Fibroblast of peridontal ligament (primary cell): ENCODE measurements around the gene ARMCX2.
"Not testable (repeated sequence)": the region's sequence is repeated elsewhere in the genome, so short reads cannot be mapped to it uniquely, and the experiment has no call there.

Experiments
- DNase-seq: peaks from one replicate; pipeline ENCODE4 v3.0.0-alpha.2; 2010; ENCODE audit errors: extremely low read depth

The ARMCX2 gene

DNA sequence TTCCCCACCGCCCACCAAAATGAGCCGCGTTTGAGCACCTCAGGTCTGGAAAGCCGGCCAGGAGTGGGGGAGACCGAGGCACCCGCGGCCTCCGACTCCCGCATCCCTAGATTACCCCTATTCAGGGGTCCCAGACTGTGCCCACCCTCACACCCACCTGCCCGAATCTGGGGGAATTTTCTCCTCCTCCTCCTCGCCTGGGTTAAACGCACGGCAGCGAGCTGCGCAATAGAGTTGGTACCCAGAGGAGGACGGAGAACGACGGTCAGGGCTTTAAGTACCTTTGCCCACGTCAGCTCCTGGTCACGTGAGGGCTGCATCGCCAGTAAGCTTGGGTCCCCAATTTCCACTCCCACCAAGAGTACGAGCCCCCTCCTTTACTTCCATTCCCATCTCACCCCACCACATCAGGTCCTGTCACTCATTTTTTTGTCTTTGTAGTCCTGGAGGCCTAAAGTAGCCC, at the start of gene ARMCX2:
TSS of gene ARMCX2 (minus strand) at position 250 of the 463 bp plus-strand sequence. CDS start 2,262 bp downstream, outside the sequence.
- peak; percentile 83 for DNase-seq

DNA sequence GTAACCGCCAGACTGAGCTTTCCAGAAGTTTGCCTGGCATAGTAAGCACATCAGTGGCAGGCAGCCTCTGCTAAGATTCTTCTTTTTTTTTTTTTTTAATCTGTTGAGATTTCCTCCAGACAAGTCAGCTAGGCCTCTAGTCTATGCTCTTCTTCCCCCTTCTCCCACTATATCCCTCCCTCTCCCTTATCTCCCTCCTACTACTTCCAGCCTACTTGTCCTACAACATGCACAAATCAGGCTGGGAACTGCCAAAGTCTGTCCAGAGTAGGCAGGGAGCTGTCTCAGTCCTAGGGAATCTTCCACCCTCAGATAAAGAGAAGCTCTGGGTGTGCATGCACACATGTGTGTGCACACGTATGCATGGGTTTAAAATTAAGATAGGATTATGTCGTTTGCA, 49.7 kb upstream of the ARMCX2 start:
- DNase-seq, result no peak

DNA sequence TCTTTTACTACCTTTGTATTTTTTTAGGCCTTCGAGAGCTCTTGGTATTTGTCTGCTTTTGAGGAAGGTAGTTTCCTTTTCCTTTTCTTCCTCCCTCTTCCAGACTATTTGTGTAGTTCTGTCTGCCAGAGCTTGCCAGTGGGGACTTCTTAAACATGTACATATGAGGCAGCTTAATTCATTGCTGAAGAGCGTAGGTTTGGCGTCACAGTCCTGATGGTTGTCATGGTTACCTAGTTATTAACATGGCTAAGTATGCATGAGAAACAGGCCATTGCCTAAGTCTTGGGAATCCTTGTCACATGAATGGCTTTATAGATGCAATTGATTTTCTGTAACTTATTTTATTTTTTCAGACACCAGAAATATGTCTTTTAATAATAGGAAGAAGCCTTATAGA, 48.5 kb upstream of the ARMCX2 start:
- peak; percentile 1 for DNase-seq

DNA sequence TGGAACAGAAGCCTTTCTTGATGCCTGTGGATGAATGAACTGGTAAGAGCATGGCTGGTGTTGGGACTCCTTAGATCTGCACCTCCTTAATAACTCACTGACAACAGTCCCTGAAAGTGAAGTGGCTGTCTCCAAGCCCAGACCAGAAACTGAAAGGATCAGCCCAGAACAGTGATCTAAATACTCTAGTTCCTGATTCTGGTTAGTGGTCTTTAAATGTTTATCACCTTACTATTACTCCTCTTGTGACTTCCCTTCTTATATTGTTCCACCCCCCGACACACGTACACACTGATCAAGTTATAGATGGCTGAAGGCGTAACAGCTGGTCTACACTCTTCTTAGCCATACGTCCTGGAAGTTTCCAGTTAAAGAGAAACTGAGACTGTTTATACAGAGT, 33.8 kb upstream of the ARMCX2 start:
- DNase-seq, result no peak

DNA sequence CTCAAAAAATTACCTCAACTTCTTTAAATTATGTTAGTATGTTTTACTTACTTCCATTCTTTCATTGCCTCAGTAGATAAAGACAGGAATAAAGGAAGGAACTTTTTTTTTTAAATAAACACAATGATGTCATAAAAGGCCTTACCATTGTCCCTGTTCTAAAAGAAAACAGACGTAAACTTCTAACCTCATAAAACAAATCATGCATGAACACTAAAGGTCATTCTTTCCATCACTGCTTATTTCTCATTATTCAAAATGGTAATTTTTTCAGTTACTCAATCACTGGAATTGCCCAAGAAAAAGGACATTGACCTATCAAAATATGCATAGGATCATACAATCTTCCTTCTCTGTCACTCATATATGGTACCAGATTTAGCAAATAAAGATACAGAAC, 32.2 kb upstream of the ARMCX2 start:
- DNase-seq, result peak; percentile 17

DNA sequence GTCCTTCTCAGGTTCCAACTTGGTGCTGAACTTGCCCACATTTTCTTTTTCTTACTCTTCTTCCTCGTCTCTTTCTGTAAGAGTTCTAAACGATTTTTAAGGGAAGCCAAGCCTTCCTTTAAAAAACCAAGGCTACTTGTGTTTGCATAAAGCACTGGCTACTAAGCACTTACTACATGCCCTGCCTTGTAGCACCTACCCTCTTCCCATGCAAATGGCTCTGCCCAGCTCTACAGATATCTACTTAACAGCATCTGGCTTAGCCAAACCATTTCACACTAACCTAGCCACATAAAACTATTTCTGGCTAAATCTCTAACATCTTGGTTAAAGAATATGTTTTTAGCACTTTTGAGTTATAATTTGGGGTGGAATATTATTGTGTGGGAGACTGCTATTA, 26.9 kb upstream of the ARMCX2 start:
- DNase-seq, result peak; percentile 4

DNA sequence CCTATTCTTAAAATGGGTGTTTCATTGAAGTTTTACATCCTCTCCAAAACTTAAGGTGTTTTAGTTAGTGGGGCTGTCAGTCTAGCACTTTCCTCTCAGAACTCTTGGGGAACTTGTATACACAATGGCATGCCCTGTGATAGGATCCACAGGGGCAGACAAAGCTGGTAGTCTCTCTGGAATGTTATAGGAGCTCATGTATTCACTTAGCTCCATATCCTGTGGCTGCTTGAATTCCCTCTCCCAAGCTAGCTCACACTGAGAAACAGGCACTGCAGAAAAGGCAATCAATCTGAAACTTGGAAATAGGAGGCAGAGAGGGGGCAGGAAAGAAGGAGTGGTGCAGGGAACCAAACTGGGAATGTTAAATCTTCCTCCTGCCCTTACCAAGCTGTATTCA, 26.3 kb upstream of the ARMCX2 start:
- DNase-seq, result no peak

DNA sequence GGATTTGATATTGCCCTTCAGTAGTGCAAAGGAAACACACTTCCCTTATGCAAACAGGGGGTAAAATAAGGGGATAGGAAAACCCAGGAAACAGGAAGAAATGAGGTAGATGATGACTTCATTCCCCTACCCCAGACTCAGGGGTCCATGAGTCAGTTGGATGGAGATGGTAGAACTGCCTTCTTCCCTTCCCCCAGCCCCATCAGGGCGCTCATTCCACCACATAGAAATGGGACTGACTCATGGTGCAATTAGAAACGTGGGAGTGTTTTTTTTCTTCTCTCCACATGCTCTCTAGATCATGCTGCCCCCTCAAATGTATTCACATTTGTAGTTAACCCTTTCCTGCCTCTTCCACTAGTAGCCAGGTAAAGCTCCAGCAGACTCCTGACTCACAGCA, 23.1 kb upstream of the ARMCX2 start:
- DNase-seq, result peak; percentile 52

DNA sequence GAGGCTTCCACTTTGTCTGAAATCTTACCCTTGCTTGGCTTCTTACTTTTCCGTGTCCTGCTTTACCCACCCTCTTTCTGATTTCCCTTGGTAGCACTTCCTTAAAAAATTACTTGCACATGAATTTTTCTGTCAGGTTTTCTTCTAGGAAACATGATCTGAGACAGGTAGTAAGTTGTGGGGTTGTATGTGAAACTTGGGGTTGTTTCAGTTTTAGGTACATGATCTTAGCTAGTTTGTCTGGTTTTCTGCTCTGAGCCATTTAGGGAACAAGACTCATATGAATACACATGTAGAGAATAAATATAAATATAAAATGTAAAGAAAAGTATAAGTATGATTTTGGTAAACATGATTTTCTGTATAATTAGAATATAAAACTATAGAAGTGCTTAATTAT, 17.4 kb upstream of the ARMCX2 start:
- DNase-seq, result no peak

DNA sequence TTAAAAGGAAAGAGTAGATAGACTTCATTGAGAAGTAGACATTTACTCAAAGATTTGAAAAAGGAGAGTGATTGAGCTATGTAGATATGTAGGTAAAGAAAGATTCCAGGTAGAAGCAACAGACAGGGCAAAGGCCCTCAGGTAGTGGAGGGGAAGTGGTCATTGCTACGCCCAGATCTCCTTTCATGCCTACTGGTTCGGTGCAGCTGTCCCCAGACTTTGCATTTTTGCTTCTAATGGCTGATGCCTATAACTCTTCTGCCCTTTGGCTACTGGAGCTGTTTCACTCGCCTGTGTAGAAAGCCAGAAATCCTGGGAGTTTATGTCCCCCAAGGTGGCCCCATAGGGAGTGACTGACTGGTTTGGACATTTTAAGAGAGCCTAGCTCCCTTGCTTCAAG, 16.9 kb upstream of the ARMCX2 start:
- DNase-seq, result no peak

DNA sequence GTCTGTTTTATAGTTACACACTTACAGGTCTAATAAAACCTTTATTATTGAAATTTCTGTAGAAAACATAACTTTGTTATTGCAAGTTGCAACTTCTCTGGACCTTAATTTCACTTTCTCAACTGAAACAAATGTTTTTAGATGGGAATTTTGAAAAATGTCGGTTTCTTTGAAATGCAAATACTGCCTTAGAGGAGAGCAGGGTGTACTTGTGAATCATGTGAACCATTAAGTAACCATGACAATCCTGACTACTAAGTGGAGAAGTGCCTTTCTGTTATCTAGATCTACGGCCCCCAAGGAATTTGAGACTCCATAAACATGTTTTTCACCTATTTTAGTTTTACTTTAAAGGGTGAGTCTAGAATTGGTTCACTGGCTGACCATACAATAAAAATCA, 8.5 kb upstream of the ARMCX2 start:
- no peak for DNase-seq

DNA sequence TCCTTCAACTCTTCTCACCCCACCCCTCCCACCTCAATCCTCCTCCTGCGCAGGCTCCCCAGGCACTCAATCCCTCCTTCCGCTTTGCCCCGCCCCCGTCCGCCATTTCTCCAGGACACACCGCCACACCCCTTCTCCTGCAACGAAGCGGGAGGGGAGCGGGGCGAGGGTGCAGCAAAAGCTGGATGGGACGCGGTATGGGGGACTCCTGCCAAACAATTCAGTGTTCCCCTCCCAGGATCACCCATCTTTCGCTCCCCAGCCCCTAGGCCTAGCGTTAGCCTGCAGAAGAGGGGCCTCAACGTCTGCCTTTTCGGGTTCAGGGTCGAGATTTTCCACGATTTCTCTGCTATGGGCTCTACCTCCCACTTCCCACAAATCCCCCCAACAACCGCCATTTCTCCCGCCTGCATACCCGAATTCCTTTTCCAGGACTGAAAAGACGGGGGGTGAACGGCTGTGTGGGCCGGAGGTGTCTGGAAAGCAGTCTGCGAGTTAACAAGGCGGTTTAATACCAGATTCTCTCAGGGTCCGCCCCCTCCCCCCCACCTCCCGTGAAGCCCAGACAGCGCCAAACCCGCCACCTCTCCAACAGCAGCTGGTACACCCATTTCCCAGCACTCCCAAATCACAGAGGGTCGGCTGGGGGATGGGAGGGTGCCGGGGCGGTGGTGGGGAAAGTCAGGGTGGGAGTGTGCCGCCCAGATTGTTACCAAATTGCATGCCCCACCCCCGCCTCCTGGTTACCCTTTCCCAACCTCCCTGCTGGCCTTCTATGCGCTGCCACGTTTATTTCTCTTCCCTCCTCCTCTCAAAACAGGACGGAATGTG, 774 bp downstream of the ARMCX2 start:
- peak; percentile 25 for DNase-seq

DNA sequence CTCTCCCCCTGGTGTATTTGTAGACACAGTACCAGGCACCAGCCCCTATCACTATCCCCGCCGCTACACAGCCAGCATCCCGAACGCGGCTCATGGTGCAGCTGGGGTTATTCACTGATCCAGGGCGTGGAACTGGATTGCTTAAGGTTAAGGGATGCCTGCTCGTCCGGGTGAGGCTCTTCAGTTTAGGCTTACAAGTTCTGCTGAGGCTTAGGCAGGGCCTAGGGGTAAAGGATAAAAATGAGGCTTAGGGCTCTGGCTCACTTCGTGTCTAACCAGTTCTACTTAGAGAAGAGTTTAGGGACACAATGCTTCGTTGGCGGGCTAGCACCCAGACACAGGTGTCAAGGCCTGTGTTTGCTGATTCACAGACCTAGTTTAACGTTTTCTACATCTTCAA, 2.2 kb downstream of the ARMCX2 start:
- DNase-seq, result no peak

DNA sequence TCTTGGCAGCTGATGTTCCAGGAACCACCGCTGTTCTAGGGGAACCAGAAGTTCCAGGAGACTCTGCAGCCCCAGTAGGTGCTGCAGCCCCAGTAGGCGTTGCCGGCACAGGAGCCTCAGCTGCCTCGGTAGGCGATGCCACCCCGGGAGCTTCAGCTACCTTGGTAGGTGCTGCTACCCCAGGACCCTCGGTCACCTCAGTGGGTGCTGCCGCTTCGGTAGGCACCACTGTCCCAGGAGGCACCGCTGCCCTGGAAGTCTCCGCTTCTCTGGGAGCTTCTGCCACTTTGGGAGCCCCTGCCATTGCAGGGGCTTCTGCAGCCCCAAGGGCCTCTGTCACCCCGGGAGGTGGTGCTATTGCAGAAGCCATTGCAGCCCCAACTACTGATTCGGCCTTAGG, 2.8 kb downstream of the ARMCX2 start:
- no peak for DNase-seq

DNA sequence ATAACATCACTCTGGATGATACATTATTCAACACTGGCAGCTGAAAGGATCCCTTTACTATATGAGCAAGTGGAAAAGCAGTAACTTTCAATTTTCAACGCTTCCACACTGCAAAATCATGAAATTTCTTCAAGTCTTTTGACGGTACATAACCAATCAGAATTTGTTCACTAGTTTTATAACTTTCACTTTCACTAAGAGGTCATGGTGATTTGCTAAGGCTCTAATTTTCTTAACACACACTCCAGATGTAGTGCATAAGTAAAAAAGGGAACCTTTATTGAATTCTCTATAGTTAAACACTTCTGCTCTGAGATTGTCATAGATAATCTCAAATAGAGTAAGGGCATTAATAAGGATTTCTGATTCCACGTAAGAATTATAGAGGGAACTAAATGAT, 4.1 kb downstream of the ARMCX2 start:
- DNase-seq, result peak; percentile 3

DNA sequence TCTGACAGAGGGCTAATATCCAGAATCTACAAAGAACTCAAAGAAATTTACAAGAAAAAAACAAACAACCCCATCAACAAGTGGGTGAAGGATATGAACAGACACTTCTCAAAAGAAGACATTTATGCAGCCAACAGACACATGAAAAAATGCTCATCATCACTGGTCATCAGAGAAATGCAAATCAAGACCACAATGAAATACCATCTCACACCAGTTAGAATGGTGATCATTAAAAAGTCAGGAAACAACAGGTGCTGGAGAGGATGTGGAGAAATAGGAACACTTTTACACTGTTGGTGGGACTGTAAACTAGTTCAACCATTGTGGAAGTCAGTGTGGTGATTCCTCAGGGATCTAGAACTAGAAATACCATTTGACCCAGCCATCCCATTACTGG, 11.9 kb downstream of the ARMCX2 start:
- DNase-seq, result not testable (repeated sequence)

DNA sequence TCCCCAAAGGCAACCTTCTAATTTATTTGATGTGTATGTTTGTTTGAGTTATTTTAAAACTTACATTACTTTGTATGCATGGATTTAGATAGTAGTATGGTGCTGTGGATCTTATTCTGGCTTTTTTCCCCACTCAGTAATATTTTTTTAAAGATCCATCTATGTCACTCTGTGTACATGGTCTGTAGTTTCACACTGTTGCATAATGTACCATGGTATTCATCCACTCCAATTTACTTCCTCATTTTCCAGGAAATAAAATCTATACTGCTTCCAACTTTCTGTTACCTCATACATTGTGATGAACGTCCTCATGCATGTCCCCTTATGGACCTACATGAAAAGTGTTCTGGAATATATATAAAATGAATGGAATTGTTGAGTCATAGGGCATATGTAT, 17.6 kb downstream of the ARMCX2 start:
- DNase-seq, result no peak

DNA sequence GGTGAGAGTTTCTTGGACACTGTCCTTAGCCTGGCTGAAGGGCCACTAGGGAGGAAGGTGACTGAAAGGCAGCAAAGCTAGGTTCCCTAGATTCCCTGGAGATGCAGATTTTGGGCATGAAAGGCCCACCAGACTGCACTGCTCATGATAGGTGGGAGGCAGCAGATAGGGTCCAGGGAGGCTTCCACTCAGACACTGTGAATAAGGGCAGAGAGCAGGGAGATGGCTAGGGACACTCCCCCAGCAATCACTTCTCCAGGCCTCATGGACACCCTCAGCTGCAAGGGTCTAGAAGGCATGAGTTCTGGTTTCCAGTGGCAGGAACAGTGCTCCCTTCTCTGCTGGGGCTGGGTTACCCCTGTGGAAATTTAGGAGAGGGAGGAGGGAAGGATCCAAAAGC, 20.1 kb downstream of the ARMCX2 start:
- DNase-seq, result no peak

DNA sequence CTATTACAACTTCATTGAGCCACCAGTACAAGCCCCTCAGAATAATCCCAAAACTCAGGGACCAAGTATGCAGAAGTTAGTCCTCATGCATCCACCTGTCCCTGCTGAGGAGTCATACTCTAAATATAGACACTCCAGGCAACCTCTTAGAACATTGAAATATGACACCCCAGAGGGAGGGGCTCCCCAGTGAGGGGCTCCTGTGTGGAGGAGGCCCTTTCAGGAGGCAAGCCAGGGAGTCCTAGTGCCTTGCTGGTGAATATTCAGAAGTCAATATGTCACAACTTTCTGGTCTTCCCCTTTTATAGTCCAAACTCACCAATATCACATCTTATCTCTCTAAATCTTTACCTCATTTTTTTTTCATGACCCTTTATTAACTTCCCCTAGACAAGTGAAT, 40.3 kb downstream of the ARMCX2 start:
- DNase-seq, result no peak

DNA sequence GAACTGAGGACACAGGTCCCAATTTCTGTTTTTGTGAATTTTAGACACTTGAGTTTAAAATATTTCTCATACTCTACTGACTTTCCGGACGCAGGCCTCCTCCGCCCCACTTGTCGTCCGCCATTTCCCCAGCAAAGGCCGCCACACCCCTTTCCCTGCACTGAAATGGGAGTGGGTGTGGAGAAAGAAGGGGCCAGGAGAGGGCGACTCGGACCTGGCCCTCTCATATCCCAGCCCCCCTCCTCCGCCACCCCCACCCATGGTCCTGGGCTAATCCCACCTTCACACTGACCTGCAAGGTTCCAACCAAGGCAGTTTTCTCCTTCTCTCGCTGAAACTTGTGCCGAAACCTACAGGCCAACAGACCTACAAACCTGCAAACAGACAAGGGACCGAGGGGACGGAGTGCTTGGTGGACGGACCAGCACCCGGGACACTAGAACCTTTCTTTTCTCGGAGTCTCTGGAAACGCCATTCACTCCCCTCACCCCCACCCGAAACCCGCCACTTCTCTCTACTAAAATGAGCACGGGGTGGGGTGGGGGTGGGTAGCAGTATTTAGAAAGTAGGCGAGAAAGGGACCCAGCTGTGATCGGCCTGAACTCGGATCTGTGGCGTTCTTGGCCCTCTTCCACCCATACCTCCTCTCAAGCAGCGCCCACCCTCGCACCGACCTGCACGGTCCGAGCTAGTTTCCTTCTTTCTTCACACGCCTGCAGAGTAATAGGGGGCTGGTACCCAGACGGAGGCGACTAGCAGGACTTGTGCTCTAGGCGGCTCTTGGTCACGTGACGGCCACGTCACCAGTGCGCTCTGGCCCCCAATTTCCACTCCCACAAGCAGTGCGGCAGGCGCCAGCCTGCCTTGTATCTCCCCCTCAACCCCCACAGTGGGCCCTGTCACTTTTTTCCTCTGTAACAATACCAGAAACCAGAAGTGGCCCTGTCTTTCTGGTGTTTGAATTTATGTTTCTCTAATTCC, 42.1 kb downstream of the ARMCX2 start, which contains the start of gene ARMCX6:
TSS of gene ARMCX6 (minus strand) at position 790 of the 981 bp plus-strand sequence. CDS start 1,380 bp downstream, outside the sequence.
- peak; percentile 75 for DNase-seq

DNA sequence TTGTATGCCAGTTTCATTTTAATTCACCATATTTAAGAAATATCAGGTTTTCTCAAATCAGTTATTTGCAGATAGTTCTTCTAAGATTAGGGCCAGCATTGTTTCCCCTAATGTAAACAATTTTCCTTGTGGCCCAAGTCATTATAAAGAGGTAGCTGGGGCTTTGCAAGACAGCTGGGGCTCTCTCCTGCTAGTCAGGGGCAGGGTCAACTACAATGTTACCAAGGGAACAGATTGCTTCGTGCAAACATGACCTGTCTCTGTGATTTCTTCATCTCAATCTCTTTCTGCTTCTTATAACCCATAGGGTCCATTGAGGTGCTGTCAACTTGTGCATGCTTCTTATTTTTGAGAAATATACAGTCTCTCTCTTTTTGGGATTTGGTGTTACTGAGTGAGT, 53.9 kb downstream of the ARMCX2 start:
- no peak for DNase-seq
